GM18873 (cell line): ENCODE data around the gene CDK14.

Source experiments
- ATAC-seq: cut with Tn5 transposase; IDR thresholded peaks from one replicate; pipeline ENCODE4 v1.9.1; 2021; ENCODE audit warnings: mild to moderate bottlenecking, moderate library complexity, moderate number of reproducible peaks; ENCODE audit not compliant: unreplicated experiment, low FRiP score

CDK14 gene

DNA sequence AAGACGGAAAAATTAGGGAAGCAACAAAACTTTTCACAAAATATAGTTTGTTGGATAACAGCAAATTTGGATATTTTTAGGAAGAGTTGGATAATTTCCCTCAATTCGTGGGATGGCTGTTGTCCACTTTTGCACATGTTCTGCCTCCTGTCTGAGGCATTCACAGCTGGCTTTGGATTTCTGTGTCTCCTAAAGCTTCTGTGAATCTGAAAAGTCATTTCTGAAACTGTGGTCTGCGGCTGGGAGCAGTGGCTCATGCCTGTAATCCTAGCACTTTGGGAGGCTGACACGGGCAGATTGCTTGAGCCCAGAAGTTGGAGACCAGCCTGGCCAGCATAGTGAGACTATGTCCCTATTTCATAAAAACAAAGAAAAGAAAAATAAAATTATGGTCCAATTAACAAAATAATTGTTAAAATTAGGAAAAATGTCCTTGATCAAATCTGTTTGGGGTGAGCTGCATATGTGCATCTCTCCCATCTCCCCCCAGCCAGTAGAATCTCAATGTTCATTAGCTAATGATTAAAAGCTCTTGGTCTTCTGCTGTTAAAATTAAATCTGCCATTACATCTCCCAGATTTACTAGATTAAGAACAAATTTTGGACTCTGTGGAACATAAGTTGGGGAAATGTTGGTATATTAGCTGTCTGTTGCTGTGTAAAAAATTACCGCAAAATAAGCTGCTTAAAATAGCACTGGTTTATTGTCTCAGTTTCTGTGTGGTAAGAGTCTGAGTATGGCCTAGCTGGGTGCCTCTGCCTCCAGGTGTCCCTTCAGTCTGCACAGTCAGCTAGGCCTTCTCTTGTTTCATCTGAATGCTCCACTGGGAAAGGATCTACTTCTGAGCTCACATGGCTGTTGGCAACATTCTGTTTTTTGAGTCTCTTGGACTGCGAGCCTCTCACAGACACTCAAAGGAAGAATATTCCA lies 336.1 kb downstream of the CDK14 start:
- ATAC-seq: peak; percentile 98

DNA sequence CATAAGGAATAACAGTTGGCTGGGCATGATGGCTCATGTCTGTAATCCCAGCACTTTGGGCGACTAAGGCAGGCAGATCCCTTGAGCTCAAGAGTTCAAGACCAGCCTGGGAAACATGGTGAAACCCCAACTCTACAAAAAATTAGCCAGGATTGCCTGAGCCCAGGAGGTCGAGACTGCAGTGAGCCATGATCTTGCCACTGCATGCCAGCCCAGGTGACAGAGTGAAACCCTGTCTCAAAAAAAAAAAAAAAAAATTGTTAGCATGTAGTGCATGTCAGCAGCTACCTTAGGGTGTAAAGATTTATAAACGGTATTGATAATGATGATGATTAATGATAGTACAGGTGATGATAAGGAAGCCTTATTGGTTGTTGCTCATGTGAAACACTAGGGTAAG lies 336.9 kb downstream of the CDK14 start:
- no peak for ATAC-seq

DNA sequence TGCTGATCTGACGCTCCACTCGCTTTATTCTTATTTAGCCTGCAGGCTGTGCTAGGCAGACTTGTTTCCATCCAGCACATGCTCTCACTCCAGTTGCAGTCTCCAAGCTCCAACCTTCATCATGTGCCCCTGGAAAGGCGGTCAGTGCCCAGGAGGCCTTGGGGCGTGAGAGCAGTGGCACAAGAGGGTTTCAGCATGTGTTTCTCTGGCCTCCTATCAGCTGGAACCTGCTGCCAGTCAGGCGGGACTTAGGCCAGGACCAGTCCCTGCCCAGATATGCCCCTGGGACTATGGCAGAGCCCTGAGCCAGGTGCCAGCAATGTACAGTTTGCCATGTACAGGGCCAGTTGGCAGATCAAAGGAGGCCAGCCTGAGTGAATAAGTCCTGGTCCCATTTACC lies 337.9 kb downstream of the CDK14 start:
- ATAC-seq: no peak

DNA sequence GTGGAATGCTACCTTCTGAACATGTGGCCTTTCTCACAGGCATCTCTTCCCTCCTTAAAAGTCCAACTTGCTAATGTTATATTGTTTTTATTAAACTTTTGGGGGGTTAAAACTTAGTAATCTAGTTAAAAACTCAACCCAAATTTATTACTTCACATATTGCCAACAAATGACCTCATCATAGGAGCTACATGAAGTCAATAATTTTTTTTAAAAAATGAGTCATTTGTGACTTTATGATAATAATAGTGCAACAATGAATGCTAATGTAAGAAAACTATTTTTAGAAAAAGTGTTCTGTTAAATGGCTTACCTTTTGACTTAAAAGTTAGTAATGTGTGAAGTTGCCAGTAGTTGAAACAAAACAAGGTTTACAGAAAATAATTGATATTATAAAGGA lies 342.2 kb downstream of the CDK14 start:
- ATAC-seq: no peak

DNA sequence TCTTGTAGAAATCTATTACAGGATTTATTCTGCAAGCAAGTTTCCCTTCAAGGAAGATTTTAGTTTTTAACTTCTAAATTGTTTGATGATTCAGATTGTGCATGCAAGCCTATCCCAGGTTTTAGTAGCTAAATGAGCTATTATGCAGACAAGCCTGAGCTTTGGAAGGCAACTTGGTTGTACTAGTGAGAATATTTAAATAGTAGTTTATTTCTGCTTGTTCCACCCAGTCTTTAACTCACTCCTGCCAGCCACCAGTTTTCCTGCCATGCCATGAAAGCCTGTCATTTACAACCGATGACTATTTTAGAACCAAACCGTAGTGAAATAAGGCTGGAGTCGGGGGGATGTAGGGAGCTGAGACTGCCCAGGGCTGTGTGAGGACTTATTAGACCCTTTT lies 343.5 kb downstream of the CDK14 start:
- no peak for ATAC-seq

DNA sequence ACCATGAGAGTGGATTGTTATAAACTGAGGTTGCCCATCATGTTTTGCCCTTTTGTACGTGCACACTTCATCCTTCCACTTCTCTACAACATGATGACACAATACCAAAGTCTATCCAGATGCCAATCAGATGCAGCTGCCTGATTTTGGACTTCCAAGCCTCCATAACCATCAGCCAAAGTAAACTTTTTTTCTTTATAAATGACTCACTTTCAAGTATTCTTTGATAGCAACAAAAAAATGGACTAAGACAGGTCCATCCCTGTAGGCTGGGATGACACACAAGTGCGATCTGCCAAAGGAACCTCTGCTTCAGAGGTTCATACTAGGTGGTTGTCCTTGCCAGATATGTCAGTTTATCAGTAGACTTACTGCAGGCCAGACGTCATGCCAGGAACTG lies 347.9 kb downstream of the CDK14 start:
- no peak for ATAC-seq

DNA sequence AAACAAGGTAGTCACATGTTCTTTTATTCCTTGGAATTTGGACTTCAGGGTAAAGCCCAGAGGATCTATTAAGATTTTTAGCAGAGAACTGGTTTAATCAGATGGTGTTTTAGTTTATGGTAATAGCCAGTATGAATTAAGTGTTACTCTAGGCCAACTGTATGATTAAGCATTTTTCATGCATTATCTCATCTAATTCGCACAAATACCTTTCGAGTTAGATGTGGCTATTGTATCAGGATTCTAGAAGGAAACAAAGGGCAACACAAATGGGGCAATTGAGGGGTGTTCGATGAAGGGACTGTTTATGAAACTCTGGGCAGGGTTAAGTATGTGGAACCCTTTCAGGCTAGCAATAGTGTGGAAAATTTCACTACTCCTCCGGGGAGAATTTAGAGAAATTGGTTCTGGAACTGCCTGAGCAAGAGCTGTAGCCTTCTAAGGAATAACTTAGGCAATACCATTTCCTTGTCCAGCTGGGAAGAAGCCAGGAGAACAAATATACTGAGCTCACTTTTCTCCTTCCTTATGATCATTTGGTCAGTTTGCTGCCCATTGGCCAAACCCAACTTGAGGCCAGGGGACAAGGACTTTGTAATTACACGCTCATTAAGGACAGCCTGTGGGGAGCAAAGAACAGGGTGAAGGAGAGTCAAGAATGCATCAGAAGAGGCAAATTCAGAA lies 349.1 kb downstream of the CDK14 start:
- ATAC-seq: no peak

DNA sequence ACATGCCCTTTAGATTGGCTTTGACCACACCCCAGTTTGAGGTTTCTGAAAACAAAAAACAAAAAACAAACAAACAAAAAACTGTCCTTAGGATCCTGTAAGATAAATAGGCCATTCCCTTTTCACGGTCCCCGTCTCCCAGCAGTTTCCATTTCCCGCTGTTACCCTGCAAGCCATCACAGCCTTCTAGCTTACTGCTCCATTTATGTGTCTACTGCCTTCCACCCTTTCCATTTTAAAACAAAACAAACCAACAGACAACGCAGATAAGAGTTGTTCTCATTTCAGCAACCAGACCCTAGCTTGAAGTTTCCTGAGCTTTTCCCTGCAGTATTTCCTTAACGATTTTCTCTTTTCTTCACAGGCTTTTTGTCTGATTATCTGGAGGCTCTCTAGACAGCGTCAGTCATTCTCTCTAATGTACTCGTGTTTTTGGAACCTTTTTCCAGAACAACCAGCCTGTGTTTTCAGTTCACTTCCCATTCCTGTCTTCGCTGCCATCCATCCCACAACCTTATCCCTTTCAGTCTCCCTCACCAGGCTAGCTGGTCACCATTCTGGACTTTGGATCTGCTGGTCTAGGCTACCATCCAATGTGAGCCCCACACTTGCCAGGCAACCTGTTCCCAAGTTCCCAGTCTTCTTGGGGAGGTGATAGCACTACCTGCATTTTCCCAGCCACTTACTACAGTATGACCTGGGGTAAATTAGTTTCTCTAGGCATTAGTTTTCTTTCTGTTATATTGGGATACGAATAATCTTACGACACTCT lies 350.8 kb downstream of the CDK14 start:
- no peak for ATAC-seq

DNA sequence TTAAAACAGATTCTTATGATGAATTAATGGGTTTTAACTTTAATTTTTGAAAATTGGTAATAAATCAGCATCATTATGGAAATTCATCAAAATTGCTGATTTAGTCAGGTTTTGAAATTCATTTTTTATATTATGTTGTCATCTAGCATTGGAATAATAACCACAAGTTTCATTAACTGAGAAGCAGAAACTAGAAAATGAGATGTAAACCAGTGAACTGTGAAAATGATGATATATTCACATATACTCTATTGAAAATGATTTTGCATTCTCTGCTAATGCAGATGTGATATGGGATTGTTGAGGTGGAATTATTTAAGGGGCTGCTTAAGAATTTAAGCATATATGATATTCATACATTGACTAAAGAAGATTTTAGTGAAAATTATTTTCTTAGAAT lies 352.0 kb downstream of the CDK14 start:
- no peak for ATAC-seq

DNA sequence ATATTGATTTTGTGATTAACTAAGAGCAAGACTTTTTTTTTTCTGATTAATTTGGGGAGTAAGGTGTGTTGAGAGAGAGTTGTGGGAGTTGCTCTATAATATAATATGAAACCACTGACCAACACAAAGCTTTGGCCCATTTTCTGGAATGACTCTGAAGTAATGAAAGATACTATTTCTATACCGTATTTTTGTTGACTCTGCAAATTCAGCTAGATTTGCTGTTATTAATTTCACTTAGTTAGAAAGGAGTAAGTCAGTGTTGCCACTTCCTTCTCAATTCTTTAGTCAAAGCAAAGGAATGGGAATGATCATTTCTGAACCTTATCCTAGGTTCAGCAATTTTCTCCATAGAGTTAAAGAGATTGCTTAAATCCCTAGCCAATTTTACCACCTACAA lies 355.1 kb downstream of the CDK14 start:
- ATAC-seq: no peak

DNA sequence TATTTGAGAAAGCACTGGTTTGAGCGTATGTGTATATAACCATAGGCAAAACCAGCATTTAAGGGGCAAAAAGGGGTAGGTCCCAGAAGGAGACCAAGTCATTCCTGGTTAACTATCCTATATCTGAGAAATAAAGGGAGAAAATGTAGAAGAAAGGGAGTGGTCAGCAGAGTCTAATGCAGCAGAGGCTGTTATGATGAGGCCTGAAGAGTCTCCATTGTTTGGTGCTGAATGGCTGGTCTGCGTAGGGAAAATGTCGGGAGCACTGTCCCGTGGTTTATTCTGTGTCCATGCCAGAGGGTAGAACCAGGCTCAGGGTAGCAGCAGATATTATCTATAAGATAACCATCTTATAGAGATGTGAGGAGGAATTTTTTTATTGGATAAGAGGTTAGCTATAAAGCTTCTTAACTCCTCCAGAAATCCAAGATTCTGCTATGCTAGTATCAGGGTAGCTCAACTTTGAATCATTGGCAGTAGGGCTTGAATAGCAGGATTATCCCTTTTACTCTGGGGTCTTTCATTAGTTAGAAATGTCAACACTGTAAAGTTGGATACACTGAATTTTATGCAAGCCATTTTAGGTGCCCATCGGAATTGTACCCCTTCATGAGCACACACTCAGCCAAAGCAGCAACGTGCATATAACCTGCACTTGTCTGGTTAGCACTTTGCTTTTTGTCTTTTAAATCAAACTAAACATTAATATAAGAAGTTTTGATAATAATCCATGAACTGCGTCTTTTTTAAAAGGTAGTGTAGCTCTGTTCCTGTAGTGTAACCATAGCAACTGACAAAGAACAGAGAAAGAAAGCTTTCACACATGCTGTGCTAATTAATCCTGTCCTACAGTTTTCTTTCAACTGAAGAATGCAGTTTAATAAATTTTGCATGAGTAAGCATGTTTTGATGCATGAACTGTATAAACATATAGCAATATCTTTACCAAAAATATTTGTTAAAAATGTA lies 356.1 kb downstream of the CDK14 start:
- no peak for ATAC-seq

DNA sequence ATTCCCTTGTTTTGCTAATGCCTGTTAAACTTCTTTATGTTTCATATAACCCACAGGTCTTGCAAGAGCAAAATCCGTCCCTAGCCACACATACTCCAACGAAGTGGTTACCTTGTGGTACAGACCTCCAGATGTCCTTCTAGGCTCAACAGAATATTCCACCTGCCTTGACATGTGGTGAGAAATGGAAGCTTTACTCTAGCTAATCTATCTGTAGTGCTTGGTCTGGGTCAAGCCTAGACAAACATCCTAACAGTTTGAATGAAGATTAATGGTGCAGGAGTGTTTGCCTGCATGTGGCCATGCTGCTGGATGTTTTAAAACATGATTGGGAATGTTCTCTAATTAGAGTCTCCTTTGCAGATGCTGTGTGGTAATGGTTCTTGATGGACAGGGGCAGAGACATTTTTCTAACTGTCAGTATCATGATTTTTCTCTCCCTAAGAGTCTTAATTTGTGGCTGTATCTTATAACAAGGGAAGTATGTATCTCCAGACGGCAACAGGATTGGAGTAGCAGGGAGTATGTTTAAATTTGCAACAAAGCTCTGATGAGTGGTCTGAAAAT lies 359.6 kb downstream of the CDK14 start:
- no peak for ATAC-seq

DNA sequence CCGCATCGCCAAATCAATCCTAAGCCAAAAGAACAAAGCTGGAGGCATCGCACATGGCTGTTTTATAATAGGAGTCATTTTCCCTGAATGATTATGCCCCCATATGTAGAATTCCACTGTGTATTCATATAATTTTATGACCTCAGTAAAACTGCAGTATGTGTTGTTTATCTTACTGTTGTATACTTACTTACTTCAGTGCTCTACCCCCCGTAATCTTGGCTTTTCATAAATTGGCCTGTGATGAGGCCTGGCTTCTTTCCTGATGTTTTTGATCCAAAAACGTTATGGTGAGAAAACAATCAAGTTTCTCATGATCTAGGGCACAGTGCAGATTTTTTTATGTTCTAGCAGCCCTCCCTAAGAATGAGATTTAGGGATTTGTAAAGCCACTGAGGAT lies 361.8 kb downstream of the CDK14 start:
- ATAC-seq: no peak

DNA sequence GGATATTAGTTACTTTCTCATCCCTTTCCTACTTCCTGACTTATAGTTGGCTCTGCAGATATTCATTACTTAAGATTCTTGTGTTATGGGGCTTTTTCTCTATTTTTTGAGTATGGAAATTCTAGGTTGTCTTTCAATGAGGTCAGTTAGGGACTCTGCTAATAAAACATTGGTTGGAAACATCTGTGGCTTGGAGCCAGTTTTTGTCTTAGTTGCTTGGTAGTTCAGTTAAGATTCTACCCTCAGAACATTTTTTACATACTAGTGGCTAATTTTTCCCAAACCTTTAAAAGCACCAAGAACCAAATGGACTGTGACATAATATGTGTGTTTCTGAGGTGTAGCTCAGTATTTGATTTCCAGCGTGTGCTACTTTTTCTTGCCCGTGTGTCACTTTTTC lies 362.5 kb downstream of the CDK14 start:
- ATAC-seq: no peak

DNA sequence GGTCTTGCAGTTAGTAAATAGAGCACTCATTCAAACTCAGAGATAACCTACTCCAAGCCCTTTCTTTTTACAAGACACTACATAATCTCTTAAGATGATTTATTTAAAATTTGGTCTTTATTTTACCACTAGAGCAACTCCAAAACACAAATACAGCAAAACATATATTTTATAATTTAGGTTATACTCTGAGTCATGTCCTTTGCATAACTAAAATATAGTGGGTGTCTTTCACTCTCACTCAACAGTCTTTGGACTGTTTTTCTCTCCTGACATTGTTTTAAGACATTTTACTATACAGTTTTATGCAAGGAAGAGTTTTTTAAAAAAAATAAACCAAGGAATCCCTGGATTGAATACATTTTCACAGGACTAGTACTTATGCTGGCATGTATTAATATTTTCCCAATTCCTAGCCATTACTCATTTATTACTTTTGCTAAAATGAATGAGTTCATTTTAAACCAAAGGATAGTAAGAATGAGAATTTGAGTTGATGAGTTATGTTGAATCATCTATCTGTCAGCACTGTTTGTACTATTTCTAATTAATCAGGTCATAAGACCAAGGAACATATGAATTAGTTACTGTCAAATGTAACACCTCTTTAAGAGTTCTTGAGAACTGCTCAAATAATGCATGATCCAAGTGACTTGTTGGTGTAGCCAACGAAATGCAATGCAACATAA lies 365.1 kb downstream of the CDK14 start:
- no peak for ATAC-seq

DNA sequence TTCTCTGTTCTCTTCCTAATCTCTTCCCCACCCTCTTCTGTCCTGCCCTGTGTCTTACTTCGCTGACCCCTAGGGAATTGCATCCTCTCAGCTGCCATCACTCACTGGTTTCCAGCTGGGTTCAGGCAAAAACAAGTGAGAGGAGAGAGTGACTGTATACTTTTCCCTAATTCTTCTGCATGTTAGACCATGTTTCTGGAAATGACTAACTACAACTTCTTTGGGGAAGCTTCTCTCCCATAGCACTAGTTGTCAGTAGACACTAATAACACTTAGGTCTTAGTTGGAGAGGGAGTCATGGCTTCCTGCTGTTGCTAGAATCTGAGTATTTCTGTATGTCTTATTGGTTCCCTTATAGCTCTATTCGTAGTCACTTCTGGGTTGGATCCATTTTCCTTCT lies 369.1 kb downstream of the CDK14 start:
- no peak for ATAC-seq

DNA sequence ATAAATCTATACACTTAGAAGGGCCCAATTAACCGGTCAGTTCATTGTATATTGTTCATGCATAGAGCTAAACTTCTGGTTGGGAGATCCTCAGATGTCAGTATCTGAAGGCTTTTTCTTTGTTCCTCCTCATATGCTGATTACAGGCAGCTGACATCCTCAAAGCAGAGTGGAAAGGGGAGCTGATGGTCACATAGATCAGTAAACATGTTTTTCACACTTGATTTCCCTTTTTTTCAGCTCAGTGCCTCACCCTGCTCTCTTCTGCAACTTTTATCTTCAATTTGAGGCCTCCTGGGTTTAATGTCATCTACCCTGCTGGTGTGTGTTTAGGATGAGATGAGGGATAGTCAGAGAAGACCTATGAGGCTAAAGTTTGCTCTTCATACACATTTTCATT lies 370.2 kb downstream of the CDK14 start:
- no peak for ATAC-seq

DNA sequence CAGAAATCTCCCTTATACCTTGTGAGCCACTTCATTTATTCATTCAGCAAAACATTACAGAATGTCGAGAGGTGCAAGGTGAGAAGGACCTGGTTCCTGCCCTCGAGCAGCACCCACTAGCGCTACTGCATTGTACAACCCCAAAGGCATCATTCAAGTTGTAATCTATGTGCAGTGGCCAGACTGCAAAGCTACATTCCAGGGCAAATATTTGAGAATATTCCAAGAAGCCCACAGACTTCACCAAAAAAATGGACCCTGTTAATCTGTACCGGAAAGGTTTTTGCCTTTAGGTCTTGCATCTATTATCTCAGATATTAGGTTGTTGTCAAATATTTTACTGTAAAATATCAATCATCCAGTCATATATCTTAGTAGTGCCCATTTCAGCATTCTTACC lies 372.8 kb downstream of the CDK14 start:
- no peak for ATAC-seq

DNA sequence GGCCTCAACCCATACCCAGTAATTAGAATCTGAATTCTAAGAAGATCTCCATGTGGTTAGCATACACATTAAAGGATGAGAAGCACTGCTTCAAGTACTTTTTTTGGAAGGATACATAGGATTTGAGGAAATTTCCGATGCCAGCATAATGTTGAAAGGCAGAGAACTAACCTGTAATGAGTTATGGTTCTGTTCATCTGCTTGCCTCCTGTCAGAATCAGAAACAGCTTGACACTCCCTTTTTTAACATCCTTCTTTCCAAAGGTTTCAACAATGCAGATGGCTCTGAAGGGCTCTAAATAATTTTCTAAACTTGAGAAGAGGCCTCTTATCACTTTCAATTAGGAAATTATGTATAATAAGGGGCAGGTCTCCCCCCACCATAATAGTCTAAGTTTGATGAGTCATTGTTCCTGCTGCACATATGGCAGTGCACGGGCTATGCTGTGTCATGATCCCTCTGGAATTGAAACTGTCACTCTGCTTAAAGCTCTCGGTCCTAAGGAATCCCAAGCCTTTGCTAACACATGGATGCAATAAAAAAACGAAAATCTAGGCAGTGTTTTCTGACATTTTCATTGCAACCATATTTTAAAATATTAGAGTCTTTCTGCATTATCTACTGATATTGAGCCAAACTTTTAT lies 376.9 kb downstream of the CDK14 start:
- ATAC-seq: no peak
